Sigmoid colon (tissue), 7 donors: ENCODE data around the gene HNRNPH3. TPM values are rescaled to one million over a fixed set of nuclear protein-coding genes. Genes with fewer than 3 reads are reported as not detected.

Experiments used
- DNase-seq: peaks from one replicate; pipeline ENCODE4 v3.0.0-alpha.2; 2019
- H3K27ac ChIP-seq, 4 donors: fragments of 200-600 bp; sonication (generic); one replicate each; pipeline ENCODE4 v1.5.1; 2016 to 2019; ENCODE audit warnings: mild to moderate bottlenecking in 1 of 4
- H3K27me3 ChIP-seq, 3 donors: fragments of 200-600 bp; sonication (generic); one replicate each; pipeline ENCODE4 v1.5.1; 2019; ENCODE audit warnings: mild to moderate bottlenecking in 1 of 3
- H3K36me3 ChIP-seq, 4 donors: fragments of 200-600 bp; sonication (generic); one replicate each; pipeline ENCODE4 v1.5.1; 2016 to 2019
- H3K4me1 ChIP-seq, 4 donors: fragments of 200-600 bp; sonication (generic); one replicate each; pipeline ENCODE4 v1.5.1; 2017 to 2019
- H3K4me3 ChIP-seq, 4 donors: fragments of 200-600 bp; sonication (generic); one replicate each; pipeline ENCODE4 v1.5.1; 2017 to 2019; ENCODE audit warnings: mild to moderate bottlenecking in 2 of 4, moderate library complexity in 1 of 4
- H3K9me3 ChIP-seq, 4 donors: fragments of 200-600 bp in 3 of 4; sonication (generic) in 3 of 4; one replicate each; pipeline versions ENCODE4 v1.5.1 to v1.6.1; 2013 to 2019
- EP300 ChIP-seq, 4 donors: sonication (generic); formaldehyde crosslinking; IDR thresholded peaks; one replicate each; pipeline ENCODE4 v1.6.1; 2017; ENCODE audit warnings: antibody characterized with exemption in 4 of 4
- POLR2A ChIP-seq, 2 donors: fragments of 450-650 bp; IDR thresholded peaks; one replicate each; pipeline ENCODE4 v1.6.1; 2016; ENCODE audit warnings: antibody characterized with exemption in 2 of 2, mild to moderate bottlenecking in 2 of 2, moderate library complexity in 2 of 2
- POLR2AphosphoS5 ChIP-seq, 4 donors: sonication (generic); formaldehyde crosslinking; IDR thresholded peaks; one replicate each; pipeline ENCODE4 v1.6.1; 2017; ENCODE audit warnings: antibody characterized with exemption in 4 of 4
- WGBS, 2 donors: extraction: QIAGEN DNeasy Blood & Tissue Kit; methylation state at CpG; one replicate each; pipeline ENCODE4 v1.1.7; 2013; 5-methylcytosine and 5-hydroxymethylcytosine counted together
- intact Hi-C: fragments of 100-400 bp; cut with DNase I; formaldehyde crosslinking; loops from one replicate; pipeline ENCODE4 v1.15.1; 2023
- polyA plus RNA-seq, 3 donors: library from polyadenylated mRNA; stranded (reverse); fragments of 200-250 nt; gene quantifications; one replicate each; pipeline ENCODE4 v1.2.3, GENCODE V29; 2013
- total RNA-seq, 4 donors: library from RNA; depleted of rRNA; stranded (reverse); fragments of >200 nt; gene quantifications; one replicate each; pipeline ENCODE4 v1.1.0, GENCODE V29; 2016
- TF ChIP-seq, protein P1 (sequence below), 4 experiments: fragments of 450-650 bp in 3 of 4; fragments of 200-600 bp in 1 of 4; IDR thresholded peaks; one replicate each; pipeline ENCODE4 v1.5.1; 2016 to 2019; ENCODE audit warnings: antibody characterized with exemption in 4 of 4, mild to moderate bottlenecking in 3 of 4, moderate library complexity in 2 of 4
- donor health status: healthy with polysubstance abuse.
- donor health status: Bipolar disorder and iron deficiency.
- donor health status: healthy.

The HNRNPH3 gene
- total and polyA plus RNA-seq, 7 donors: 50.7 to 148 (median 68.3) TPM

DNA sequence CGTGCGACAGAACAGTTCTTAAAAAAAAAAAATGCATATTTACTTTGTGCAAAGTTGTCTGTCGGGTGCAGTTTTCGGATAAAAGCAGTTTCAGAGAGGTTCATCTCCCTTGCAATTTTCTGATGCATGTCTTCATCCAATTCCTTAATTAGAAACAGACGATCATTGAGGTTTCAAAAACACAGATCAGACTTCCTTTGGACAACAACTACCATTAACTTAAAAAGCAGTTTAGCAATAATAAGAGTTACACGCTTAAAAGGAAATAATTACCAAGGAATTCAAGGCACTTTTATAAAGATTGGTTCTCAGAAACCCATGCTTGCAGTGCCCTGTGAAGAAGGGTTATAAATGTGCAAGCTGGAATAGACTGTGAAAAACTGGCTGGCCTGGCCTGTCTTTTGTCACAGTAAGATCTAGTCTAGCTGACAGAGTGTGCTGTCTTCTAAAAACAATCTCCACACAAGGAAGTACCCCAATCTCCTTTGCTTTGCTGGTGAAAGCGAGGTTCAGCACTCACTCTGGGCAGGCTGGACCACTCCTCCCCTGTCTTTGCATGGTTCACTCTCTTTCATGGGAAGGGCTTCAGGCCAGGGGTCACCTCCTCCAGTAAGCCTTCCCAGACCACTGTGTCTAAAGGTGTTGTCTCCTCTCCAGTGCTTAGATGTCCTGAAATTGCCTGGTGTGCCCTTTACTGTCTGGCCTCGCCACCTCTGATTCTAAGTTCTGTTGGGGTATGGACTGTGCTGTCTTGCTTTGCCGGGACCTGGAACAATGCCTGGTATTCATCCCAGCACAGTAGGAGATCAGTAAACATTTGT lies 34.8 kb upstream of the HNRNPH3 start:
- Histone ChIP-seq H3K27me3 (no peaks in the 10 kb centered on the region), H3K4me3 (no peak overlapping the region), H3K27ac (peak overlapping the region in 2 of 4 donors; percentile 22 to 26), H3K4me1 (peaks cover 0 to 14% (median 5%) of the 10 kb centered on the region in 4 donors), H3K36me3 (no peaks in the 10 kb centered on the region), H3K9me3 (no peaks in the 10 kb centered on the region)
- 75 to 79% methylated on average over 9 of the region's 9 CpGs for WGBS, 2 donors
- no peak for TF ChIP-seq EP300 (IDR thresholded peaks at IDR 0.05)
- TF ChIP-seq POLR2AphosphoS5 (IDR thresholded peaks at IDR 0.05): peak in 1 of 4 donors; percentile 42
- intact Hi-C loops: no loop called here
- no peak for DNase-seq

DNA sequence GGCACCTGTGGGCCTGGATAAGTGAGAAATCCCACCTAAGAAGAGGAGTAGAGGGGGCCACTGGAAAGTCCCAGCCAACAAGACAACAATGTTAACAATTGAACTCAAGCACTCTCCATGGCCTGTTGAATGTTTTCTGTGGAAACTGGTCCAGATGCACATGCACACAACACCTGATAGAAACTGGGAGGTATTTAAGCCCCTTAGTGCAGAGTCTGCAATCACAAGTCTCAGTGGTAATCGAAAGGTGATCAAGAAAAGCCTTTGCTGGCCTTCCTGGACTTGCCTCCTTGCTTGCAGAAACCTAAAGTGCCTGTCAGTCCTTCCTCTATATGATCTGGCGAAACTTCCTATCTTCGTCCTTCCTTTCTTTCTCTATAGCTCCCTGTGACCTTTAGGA lies 30.6 kb upstream of the HNRNPH3 start:
- intact Hi-C loops: loop anchor here (10.0 kb wide), 1 partner anchor 446 kb away; no protein-coding TSS in a partner anchor
- WGBS, 2 donors: 77 to 81% methylated on average over 3 of the region's 3 CpGs
- DNase-seq: no peak
- Histone ChIP-seq H3K4me3 (no peak overlapping the region), H3K4me1 (peaks cover 0 to 13% (median 5%) of the 10 kb centered on the region in 4 donors), H3K36me3 (no peaks in the 10 kb centered on the region), H3K27me3 (no peaks in the 10 kb centered on the region), H3K9me3 (no peaks in the 10 kb centered on the region), H3K27ac (no peak overlapping the region)
- TF ChIP-seq, protein P1, sequence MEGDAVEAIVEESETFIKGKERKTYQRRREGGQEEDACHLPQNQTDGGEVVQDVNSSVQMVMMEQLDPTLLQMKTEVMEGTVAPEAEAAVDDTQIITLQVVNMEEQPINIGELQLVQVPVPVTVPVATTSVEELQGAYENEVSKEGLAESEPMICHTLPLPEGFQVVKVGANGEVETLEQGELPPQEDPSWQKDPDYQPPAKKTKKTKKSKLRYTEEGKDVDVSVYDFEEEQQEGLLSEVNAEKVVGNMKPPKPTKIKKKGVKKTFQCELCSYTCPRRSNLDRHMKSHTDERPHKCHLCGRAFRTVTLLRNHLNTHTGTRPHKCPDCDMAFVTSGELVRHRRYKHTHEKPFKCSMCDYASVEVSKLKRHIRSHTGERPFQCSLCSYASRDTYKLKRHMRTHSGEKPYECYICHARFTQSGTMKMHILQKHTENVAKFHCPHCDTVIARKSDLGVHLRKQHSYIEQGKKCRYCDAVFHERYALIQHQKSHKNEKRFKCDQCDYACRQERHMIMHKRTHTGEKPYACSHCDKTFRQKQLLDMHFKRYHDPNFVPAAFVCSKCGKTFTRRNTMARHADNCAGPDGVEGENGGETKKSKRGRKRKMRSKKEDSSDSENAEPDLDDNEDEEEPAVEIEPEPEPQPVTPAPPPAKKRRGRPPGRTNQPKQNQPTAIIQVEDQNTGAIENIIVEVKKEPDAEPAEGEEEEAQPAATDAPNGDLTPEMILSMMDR (IDR thresholded peaks at IDR 0.05): no peak
- TF ChIP-seq POLR2AphosphoS5 (IDR thresholded peaks at IDR 0.05) (no peak), EP300 (IDR thresholded peaks at IDR 0.05) (no peak), POLR2A (IDR thresholded peaks at IDR 0.05) (no peak)

- TF ChIP-seq, protein P1 (IDR thresholded peaks at IDR 0.05): peak in 3 of 4 experiments; percentile 18 to 48 (median 33)
- TF ChIP-seq EP300 (IDR thresholded peaks at IDR 0.05): no peak
- WGBS, 2 donors: 36 to 43% methylated on average over 6 of the region's 6 CpGs
- no peaks in the 10 kb centered on the region for H3K27me3 ChIP-seq
- peaks cover 0 to 6% (median 4%) of the 10 kb centered on the region in 4 donors for H3K4me1 ChIP-seq
- no peak overlapping the region for H3K4me3 ChIP-seq
- no peak for DNase-seq
- no peaks in the 10 kb centered on the region for H3K9me3 ChIP-seq
- intact Hi-C loops: loop anchor here (2.0 to 10.0 kb wide), 2 partner anchors 89 to 447 kb away; no protein-coding TSS in a partner anchor
- no peaks in the 10 kb centered on the region for H3K36me3 ChIP-seq
- H3K27ac ChIP-seq: no peak overlapping the region
Measured at GRCh38 chr10:68301790-68302502, 29.9 kb upstream of the HNRNPH3 start.

DNA sequence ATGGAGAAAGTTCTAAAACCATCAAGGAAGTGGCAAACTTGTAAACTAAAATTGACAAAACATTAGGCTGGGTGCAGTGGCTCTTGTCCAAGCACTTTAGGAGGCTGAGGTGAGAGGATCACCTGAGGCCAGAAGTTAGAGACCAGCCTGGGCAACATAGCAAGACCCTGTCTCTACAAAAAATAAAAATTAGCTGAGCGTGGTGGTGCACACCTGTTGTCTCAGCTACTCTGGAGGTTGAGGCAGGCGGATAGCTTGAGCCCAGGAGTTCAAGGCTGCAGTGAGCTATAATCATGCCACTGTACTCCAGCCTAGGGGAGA lies 29.4 kb upstream of the HNRNPH3 start:
- TF ChIP-seq POLR2AphosphoS5 (IDR thresholded peaks at IDR 0.05): no peak
- TF ChIP-seq, protein P1 (IDR thresholded peaks at IDR 0.05): peak in 1 of 4 experiments; percentile 1
- Histone ChIP-seq H3K4me3 (no peak overlapping the region), H3K27ac (no peak overlapping the region), H3K27me3 (no peaks in the 10 kb centered on the region), H3K9me3 (no peaks in the 10 kb centered on the region), H3K36me3 (no peaks in the 10 kb centered on the region), H3K4me1 (peaks cover 0 to under 1% (median under 1%) of the 10 kb centered on the region in 4 donors)
- intact Hi-C loops: loop anchor here (2.0 to 10.0 kb wide), 2 partner anchors 90 to 448 kb away; no protein-coding TSS in a partner anchor
- WGBS, 2 donors: 65 to 71% methylated on average over 2 of the region's 2 CpGs
- no peak for DNase-seq

DNA sequence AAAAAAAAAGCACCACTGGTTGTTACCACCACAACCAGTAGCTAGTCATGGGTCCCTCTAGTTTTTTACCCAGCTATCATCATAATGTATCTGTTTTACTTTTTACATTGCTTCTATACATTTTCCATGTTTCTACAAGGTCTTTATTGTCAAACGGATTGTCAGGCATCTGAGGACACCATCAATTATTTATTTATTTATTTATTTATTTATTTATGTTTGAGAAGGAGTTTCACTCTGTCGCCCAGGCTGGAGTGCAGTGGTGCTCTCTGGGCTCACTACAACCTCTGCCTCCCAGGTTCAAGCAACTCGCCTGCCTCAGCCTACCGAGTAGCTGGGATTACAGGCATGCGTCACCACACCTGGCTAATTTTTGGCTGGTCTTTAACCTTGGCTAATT lies 29.0 kb upstream of the HNRNPH3 start:
- H3K4me3 ChIP-seq: no peak overlapping the region
- intact Hi-C loops: loop anchor here (2.0 to 10.0 kb wide), 2 partner anchors 90 to 448 kb away; no protein-coding TSS in a partner anchor
- no peak for DNase-seq
- H3K36me3 ChIP-seq: no peaks in the 10 kb centered on the region
- H3K9me3 ChIP-seq: no peaks in the 10 kb centered on the region
- 68 to 83% methylated on average over 5 of the region's 5 CpGs for WGBS, 2 donors
- no peaks in the 10 kb centered on the region for H3K4me1 ChIP-seq
- no peak for TF ChIP-seq EP300 (IDR thresholded peaks at IDR 0.05)
- TF ChIP-seq POLR2AphosphoS5 (IDR thresholded peaks at IDR 0.05): no peak
- TF ChIP-seq, protein P1 (IDR thresholded peaks at IDR 0.05): no peak
- TF ChIP-seq POLR2A (IDR thresholded peaks at IDR 0.05): no peak
- H3K27me3 ChIP-seq: no peaks in the 10 kb centered on the region
- no peak overlapping the region for H3K27ac ChIP-seq
